T1000 (cell line): ENCODE data around the gene EYA4.
A peak's percentile ranks its signal among the peaks of the same experiment; 100 is the strongest.

Source experiments
- DNase-seq: peaks from one replicate; lab custom pipeline; 2025; ENCODE audit warnings: mixed read lengths; lab: John Stamatoyannopoulos, UW

Gene EYA4

DNA sequence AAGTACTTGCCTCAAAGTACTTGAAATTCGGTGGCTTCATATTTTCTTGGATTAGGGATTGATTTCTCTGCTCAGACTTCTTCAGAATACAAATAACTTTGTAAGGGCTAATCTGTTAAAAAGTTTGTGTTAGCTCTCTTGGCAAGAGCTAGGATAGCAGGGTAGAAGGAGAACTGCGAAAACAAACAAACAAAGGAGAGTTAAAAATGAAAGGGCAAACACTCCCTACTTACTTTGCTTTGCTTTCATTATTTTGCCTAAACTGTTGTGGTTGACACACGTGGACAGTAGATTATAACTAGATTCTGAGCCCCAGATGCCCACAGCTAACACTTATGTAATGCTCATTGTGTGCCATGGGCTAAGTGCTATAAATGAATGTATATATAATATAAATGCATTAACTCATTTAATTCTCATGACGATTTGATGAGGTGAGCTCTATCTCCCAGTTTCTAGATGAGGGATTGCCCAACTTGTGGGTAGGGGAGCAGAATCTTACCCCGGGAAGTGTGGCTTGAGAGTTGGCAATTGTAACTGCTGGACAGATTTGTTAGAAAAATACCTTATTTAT is 48.7 kb downstream of the EYA4 start:
- no peak for DNase-seq

DNA sequence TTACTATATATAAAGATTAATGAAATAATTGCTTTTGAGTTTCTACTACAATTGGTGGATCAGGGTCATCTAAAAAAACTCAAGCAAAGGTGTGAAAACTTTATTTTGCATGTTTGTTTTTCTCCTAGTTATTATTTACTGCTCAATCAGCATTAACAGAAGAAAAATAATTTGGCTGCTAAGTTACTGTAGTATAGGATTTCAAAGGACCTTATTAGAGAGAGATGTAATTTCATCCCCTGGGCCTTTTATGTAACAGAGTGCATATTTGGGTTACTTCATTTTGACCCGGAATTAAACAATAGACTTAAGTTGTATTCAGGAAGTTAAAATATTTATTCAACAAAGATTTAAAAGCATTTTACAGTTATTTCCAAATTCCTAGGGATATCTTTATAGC is 49.8 kb downstream of the EYA4 start:
- no peak for DNase-seq

DNA sequence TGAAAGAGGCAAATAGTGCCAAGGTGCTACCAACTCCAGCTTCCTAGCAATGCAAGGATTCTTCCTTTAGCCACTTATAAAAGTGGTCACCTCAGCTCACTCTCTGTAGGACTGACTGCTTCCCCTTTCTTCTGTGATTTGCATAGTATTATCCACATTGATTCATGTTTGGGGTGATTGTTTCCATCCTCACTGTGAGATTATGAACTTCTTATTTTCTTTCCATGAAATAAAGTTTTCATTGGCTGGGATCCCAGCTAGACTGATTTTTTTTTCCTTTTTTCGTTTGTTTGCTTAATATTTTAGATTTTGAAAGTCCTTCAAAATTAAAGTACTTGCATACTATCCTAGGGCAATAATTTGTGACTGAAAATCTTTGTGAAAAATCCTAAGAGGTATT is 50.5 kb downstream of the EYA4 start:
- no peak for DNase-seq

DNA sequence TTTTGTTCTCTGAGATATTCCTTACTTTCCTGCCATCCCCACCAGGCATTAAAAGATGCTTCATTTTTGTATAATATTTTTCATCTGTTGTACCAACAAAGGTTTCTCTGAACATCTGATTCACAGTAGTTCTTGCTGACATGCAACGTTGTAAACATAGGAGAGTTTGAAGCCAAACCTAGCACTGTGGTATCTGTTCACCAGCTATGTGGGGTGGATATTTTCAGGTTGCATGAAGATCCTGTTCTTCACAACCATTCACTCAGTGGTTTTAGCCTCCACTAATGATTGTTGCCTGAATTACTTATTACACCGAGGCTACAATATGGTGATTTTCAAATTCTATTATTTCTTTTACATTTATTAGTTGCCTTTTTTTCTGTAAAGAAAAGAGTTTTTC is 56.5 kb downstream of the EYA4 start:
- no peak for DNase-seq

DNA sequence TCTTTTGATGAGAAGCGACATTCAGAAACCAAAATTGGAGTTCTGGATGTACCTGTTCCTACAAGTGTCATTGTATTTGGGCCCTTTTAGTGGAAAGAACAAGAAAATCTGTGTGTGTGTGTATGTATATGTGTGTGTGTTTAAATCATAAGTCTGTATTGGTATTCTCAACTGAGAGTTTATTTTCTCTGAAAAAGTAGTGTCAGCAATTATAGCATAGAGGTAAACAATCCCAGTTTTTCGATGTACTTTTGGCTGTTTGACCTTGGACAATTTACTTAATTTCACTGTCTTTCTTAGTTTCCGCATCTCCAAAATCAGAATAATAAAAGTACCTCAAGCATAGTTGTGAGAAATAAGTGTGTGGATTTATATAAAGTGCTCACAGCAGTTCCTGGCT is 57.2 kb downstream of the EYA4 start:
- DNase-seq = no peak

GRCh38 chr6:133298801-133299200 is 57.6 kb downstream of the EYA4 start:
- no peak for DNase-seq

DNA sequence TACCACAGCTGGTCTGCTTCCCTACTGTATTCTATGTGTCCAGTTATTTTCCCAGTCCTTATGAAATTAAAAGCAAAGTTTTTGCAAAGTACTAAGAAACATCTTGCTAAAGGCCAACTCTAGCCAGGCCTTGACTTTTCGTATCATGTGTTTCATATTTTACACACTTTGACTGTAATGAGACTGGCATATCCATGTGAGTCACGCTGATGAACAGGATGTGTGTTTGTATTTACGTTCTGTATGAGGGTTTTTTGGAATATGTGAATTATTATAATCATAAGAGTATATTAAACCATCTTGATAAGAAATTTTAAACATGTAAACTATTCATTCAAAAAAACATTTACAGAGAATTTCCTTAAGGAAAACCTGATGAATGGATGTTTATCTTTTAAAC is 59.7 kb downstream of the EYA4 start:
- no peak for DNase-seq

DNA sequence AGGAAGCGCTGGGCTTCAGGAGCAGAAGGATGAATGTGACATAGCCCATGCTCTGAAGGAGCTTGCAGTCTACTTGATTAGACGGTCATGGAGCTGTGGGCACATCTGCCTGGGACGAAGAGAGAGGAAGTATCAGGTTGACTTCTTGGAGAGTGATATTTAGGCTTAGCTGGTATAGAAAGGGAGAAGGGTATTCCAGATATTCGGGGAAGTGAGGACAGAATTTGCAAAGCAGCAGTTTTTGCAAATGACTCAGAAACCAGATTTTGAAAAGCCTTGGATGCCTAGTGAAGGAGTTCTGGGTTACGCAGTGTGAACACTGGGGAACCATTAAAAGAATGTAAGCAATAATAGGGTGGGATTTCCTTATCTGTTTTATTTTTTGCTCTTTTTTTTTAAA is 60.7 kb downstream of the EYA4 start:
- DNase-seq = no peak

DNA sequence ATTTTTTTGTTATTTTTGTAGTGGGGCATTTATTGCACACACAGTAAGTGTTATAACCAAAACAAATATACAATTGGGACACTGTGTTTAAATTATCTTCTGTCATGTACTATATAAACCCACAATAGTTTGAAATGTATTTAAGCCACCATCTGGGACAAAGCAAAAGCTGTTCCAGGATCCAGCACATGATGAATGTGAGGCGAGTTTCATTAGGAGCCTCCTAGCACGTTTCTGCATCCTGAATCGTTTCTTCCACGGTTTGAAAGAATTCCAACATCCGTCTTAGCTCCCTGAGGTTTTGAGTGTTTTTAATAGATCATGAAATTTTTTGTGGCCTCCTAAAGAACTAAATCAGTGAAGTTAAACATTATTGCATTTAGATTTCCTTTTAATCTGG is 65.8 kb downstream of the EYA4 start:
- no peak for DNase-seq

DNA sequence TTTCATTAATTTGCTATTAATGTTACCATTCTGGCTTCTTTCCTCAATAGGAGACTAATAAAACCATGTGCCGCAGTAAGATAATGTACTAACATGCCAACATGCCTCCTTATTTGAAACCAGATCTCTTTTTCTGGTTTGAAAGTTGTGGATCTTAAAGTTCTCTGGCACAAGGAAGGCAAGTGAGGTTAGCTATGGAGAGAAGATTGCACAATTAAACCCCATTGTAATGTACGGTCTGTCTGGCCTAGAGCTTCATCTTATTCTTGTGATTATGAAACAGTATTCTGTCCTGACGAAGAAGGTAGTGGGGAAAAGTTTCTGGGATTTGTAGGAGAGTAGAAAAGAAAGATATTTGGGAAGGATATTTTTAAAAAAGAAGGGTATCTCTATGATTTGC is 68.4 kb downstream of the EYA4 start:
- no peak for DNase-seq

- no peak for DNase-seq
Measured at GRCh38 chr6:133312006-133312405, 70.8 kb downstream of the EYA4 start.

GRCh38 chr6:133313068-133313467 is 71.9 kb downstream of the EYA4 start:
- DNase-seq = no peak

- DNase-seq = no peak
Measured at GRCh38 chr6:133314947-133315346, 73.8 kb downstream of the EYA4 start.

GRCh38 chr6:133315811-133316210 is 74.7 kb downstream of the EYA4 start:
- no peak for DNase-seq

DNA sequence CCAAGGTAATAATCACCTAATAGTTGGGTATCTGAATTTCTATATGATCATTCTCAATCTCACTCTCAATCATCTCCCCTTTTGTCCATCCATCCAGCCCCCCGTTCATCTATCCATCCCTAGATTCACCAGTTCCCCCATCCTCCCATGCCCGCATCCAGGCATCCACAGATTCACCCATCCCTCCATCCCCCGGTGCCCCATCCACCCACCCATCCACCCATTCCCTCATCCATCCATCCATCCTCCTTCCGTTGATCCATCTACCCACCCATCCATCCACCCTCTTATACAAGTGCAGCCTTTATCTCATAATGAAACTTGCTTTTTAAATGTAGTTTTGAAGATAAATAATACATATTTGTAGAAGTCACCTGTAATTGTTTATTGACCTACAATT is 76.5 kb downstream of the EYA4 start:
- no peak for DNase-seq

GRCh38 chr6:133326584-133326983 is 85.4 kb downstream of the EYA4 start:
- no peak for DNase-seq

- DNase-seq = no peak
Measured at GRCh38 chr6:133333852-133334251, 92.7 kb downstream of the EYA4 start.

DNA sequence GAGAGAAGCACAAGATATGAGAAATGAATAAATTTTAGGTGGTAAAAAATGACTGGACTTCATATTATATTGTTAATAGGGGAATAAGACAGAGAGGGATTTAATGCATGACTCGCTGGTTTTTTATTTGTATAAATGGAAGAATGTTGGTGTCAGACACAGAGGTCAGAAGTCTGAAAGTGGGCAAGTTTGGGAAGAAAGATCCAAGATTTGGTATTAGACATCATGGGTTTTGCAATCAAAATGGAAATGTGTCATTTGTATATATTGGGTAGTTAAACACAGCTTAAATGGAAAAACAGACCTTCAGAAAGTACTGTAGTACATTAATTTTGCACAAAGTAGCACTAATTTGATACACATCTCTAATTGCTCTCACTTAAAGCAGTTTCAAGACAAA is 96.2 kb downstream of the EYA4 start:
- no peak for DNase-seq

DNA sequence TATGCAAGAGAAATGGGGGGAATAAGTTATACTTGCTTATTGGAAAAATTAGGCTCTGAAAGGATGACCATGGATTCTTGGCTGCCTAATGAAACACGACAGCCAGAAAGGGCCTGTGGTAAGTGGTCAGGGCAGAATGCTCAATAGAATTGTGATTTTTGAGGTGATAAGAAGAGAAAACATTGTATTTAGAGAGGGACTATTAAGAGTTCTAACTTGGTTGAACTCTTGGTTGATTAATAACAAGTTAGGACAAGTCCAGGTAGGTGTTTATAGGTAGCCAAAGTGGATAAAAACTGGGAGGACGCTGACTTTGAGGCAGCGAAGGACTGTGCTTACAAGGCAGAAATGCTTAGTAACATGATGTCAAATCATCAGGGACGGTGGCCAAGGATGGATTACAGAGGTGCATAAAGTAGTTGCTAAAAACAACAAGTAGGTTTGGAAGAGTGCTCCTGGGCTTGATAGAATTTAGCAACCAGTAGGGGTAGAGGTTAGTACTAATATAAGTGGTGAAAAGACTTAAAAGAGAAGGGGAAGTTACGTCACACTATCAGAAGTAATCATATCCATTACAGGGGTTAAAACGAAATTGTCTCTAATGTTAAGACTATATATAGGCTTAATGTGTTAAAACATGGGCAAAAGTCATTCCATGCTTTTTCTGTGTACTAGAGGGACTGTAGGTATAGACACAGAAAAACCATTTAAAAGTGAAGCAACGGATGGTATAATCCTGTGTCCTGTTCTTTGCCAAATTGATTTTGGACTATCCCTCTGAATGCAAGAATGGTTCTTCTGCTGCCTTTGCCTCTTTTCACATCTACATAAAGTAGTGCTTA is 98.6 kb downstream of the EYA4 start:
- no peak for DNase-seq

- DNase-seq = peak; percentile 30
Measured at GRCh38 chr6:133340557-133340956, 99.4 kb downstream of the EYA4 start.

DNA sequence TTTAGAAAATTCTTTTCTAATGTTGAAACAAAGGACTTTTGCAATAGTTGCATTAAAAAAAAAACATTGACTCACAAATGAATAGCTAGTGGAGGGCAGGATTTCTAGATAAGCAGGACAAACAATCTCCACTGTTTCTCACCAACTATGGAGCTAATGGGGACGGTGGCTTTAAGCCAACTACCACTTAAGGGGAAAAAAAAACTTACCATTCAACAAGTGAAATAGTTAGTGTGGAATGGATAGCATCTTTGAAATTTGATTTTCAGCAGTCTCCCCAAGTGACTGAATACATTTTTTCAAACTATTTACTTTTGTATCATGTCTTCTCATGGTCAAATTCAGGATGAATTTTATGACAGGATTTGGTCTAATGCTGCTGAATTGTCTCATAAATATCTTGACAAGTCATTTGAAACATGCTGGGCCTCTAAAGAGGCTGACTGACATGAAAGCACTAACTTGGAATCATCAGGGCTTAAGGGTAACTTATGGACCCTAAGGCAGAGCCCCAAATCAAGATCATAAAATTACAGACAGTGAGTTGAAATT is 100.5 kb downstream of the EYA4 start:
- DNase-seq = no peak

GRCh38 chr6:133343220-133343619 is 102.1 kb downstream of the EYA4 start:
- DNase-seq = no peak

DNA sequence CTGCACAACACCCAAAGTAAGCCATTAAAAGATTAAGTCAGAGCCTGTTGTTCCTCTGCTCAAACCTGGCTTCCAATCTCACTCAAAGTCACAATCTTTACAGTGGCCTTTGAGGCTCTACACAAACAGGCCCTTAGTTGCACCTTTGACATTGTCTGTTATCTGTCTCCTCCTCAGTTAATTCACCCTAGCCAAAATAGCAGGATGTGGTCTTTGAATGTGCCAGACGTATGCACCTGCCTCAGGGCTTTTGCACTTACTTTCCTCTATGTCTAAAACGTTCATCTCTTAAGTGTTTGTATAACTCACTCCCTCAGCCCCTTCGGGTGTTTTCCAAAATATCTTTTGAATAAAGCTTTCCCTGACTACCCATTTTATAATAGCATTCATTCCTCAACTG is 107.7 kb downstream of the EYA4 start:
- no peak for DNase-seq

DNA sequence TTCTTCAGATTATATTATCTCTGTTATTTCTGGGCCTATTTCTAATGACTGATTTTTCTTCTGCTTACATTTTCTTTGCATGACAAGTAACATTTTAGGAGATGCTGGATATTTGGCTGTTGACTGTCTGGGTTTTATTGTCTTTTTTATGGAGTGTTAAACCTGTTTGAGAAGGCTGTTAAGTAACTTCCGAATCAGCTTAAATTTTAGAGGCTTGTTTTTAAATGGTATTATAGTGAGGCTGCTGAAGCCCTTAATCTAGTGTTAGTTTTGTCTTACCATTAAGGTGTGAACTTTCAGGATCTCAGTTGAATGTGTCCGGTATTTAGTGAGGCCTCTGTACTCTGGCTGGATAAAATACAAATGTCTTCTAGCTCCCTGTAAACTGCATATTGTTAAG is 109.8 kb downstream of the EYA4 start:
- no peak for DNase-seq
